NCI-H2196 (cell line): ENCODE measurements around the gene TNNT2.

Experiments
- DNase-seq: peaks from one replicate; lab custom pipeline; 2025; ENCODE audit not compliant: unreplicated experiment; lab: John Stamatoyannopoulos, UW

Gene TNNT2

DNA sequence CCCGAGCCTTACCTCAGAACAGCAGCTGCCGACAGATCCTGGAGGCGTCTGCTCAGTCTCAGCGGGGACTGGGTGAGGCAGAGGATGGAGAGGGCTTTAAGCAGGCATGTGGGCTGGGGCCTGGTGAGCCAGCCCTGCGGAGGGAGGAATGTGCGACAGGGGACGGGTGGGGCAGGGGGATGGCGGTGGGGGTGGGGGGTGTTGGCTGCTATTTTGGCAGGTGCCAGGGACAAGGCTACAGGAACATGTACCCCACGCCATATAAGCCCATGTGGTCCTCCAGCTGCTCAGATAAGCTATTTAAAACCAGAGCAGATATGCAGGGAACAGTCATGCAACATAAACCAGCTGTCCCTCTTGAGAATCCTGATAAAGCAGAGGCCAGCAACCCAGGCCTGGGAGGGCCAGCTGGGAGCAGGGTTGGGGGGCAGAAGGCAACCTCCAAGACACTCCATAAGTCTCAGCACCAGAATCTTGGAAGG lies at the start of gene TNNT2:
TSS of gene TNNT2 (minus strand) at position 70 of the 482 bp plus-strand sequence. CDS start 4,426 bp downstream, outside the sequence.
- no peak for DNase-seq

DNA sequence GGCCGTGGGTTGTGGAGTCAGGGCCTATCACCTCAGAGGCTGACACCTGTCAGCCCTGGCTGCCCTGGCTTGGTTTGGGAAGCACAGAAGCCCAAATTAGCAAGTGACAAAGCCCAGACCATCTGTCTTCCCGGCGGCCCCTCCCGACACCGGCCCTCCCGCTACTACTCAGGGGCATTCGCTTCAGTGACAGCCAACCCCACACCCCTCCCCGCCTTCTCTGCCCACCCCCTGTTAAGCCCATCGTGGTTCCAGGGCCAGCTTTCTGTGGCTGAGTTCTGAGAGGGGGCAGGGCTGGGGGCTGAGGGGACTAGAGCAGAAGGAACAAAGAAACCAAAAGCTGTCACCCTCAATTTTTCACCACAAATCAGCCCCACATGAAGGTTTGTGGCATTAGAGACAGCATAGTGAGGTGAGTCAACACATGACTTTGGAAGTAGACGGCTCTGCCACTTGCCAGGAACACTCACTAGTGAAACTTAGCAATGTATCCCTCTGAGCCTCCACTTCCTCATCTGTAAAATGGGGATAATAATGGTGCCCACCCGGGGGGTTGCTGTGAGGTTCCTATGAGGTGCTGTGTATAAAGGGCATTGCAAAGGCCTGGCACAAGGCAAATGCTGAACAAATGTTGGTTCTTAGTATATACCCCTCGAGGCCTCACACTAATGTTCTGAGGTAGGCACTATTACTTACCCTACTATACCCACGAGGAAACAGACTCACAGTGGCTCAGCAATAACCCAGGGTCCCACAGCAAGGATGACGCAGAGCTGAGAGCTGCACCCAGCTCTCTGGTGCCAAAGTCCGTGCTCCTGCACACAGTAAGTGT lies 49.2 kb upstream of the TNNT2 start:
- no peak for DNase-seq

DNA sequence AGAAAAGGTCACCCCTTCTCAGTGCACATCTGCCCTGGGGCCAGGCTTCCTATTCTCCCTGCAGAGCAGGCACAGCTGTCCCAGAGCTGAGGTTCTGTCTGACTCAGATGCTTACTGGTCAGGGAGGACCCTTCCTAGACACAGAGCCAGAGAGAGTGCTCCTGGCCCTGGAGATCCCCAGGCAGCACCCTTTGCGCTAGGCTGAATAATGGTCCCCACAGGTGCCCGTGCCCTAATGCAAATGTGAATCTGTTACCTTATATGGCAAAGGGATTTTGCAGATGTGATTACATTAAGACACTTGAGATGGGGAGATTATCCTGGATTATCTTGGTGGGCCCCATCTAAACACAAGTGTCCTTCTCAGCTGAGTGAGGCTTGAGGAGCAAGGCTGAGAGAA lies 46.7 kb upstream of the TNNT2 start:
- DNase-seq = no peak

DNA sequence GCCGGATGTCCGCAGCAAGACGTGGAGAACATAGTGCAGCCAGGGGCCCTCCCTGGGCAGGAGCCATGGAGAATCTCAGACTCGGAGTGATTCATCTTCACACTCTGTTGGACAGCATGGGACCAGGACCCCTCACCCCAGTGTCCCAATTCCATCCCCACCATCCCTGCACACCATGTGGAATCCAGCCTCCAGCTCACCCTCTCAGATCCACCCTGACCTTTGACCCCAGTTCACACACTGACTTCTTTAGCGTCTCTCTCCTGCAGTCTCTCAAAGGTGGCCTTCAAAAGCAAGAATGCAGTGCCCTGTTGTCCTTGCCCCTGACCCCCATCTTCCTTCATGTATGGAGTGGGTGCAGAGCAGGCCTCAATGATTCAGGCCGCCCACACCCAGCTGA lies 46.2 kb upstream of the TNNT2 start:
- no peak for DNase-seq

DNA sequence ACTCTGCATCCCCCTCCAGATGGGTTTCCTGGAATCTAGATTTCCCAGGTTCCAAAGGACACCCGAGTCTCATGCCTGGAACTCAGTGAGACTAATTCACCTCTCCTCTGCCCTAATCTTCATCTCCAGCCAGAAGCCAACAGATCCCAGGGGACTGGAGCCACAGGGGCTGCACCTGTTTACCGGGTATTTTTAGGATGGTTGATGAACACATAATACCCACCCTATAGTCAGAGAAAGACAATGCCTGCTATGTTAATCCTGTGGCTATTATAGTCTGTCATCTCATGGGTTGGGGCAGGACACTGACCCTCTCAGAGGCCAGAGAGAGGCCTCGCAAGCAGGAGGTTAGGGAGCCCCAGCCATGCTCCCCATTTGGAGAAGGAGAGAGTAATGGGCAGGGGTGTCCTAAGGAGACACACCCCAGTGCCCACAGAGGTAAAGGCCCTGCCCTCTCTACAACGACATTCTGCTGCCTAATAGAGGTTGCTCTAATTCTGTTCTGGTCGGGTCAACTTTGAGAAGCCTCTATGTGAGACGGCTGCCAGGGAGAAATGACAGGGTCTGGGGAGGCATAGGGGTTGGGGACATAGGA lies 45.1 kb upstream of the TNNT2 start:
- no peak for DNase-seq

DNA sequence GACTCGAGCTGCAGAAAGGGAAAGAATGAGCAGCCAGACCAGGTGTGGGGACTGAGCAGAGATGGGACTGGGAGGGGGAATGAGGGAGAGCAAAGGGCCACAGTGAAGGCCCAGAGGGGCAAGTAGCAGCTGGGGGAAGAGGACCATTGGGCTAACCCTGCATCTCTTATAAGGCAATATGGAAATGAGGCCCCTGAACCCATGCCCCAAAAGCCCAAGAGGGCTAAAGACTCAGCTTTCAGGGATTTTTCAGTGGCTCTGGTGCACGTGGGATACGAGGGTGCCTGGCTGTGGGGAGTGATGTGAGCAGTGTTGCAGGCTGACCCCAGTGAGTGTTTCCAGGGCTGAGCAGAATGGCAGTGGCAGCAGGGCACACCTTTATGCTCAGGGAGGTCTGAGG lies 44.5 kb upstream of the TNNT2 start:
- no peak for DNase-seq

DNA sequence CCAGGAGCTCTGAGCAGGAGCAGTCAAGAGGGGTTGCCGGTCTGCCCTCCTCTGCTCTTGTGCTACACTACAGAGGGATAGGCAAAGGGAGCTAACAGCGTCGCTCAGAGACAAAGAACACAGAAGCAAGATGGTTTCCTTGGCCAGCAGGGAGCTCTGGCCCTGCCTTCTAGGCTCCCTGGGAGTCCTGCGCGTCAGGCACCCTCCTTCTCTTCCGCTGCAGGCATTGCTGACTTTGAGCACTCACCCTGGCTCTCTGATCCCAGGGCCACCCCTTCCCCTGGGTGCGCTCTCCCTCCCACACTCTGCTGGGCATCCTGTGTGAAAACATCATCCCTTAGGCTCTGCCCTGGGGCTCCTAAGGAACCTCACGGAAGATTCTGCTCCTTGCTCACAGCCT lies 43.6 kb upstream of the TNNT2 start:
- no peak for DNase-seq

DNA sequence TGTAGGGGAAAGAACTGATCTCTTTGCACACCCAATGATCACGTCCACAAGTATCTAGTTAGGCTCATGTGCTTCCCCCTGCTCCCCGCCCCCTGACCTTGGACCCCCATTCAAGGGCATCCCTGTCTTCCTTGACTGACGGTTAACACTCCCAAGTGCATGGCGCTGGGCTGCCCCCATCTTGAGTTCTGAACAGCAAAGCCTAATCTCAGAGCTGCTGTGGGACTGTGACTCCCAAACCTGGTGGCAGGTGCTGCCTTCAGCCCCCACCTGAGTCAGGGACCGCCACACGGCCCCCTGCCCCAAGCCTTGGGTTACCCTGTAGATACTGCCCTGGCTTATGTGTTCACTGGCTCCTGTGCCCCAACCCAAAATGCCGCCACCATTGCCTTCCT lies 43.1 kb upstream of the TNNT2 start:
- no peak for DNase-seq

DNA sequence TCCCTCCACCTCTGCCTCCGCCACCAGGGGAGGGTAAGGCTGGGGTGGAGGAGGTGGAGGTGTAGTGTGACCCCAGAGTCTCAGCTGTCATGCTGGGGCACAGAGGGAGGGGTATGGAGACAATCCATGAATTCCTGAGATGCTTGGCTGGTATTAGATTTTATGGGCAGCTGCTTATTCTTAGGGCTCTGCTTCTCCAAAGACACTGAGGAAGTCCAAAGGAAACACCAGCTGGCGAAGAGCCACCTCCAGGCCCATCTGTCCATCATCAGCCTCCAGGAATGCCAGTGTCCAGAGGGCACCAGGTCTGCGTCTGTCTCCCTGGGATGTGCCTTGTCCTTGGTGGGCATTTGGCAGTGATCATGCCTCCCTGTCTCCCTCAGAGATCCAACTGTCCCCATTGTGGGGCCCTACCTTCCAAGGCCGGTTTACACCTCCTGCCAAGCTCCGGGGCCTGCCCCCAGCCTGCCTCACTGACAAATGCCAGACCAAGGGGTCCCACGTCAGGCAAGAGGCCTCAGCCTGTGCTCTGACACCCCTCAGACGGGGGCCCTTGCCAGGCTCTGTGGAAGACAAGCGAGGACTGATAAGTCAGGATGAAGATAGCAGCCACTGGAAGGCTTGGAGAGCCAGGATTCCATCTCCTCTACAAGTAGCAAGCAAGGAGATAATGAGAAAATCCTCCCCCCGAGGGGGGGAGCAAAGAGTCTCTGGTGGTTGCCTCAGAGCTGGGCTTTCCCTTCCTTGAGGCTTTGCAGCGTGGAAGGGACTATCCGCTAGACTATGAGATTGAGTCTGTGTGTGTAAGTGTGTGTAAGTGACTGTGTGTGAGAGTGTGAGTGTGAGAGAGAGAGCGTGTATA lies 42.5 kb upstream of the TNNT2 start:
- no peak for DNase-seq

DNA sequence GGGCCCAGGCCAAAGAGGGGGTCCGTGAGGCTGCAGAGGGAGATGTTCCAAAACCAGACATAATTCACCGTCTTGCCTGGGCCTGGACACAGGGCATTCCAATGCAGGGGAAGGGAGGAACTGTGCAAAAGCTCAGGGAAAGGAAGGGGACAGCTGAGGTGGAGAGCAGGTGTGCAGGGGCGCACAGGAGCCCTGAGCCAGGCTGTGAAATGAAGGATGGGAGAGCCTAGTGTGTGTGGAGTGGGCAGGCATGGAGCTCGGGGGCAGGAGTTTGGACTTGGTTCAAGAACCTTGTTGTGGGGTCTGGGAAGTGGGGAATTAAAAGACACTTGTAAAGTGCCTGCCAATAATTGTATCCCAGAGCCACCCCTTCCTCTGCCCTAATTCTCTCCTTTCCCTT lies 41.8 kb upstream of the TNNT2 start:
- DNase-seq = no peak

DNA sequence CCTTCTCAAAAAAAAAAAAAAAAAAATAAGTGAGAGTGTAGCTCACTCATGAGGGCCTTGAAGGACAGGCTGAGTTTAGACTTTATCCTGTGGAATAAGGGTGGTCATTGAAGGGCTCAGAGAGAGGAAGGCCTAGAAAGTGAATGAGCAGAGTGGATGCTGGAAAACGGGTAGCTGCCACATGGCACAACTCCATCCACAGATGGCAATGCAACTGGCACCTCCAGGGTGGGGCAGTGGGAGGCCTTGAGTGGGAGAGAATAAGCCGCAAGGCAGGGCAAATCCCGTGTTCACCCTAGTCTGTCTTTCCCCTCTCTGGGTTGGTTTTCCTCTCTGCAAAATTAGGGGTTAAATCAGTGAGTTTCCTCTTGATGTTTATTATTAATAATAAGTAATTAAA lies 41.0 kb upstream of the TNNT2 start:
- no peak for DNase-seq

DNA sequence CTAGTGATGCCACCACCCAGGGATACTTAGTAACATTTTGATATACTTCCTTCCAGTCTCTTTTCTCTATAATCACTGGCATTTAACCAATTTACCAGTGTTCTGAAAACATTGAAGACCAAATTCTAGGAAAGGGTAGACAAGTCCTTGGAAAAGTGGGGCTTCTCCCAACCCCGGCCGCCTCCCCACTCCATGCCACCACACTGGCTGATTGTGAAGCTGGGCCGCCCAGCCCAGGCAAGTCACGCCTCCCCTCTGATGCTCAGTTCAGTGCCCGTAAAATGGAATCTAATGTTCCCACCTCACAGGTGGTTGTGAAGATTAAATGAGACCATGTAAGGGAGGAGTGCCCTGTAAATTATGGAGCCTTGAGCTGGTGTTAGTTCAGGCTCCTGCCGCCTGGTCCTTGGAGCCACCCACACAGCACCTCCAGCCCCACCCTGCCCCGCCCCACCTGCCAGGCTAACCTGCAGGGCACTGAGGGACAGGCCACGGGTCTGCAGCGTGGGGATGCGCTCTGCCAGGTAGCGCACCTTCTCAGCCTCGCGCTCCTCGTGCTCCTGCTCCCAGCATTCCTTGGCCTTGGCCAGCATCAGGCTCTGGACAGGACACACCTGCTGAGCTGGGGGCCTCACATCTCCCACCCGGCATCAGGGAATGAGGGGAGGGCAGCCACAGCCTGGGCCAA lies 36.7 kb upstream of the TNNT2 start:
- DNase-seq = no peak

DNA sequence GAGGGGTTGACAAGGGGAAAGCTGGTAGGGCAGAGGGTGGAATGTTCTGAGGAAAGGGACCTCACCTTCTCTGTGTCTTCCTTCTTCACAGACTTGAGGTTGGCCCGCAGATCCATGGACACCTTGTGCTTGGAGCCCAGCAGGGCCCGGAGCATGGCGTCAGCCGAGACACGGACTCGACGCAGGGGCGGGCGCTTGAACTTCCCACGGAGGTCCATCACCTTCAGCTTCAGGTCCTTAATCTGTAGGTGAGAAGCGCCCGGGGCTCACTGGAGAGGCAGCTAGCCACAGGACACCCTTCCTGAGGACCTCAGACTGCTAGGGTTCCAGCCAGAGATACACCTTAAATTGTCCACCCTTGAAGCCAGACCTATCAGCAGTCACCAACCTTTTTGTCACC lies 33.8 kb upstream of the TNNT2 start:
- no peak for DNase-seq

DNA sequence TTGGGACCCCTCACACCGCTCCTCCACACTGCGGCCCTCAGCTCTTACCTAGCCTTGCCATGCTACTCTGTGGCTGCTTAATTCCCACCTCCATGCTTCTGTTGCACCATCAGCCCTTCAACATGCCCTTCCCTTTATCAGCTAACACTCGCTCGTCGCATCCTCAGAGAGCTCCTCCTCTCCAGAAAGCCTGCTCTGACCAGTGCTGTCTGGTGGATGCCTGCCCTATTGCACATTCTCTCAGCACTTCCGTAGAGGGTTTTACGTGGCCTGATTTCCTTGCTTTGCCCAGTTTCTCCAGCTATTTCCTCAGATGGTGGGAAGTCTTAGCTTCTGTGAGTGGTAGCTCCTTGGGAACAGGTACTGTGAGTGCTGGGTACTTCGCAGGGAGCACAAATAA lies 32.0 kb upstream of the TNNT2 start:
- DNase-seq = no peak

DNA sequence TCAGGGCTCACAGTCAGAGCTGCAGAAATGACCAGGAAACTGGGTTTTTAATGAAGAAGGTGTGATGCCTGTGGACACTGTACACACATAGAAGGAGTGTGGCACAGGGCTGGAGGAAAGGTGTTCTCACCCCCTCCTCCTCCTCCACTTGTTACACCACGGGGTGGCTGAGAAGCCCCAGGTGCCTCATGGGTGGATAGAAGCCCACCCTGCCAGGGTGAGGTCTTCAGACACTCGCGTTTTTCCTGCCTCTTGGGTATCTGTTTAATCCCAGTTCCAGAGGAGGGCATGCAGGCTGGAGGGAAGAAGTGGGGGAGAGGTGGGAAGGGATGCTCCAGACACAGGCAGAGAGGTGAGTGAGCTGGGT lies 31.3 kb upstream of the TNNT2 start:
- no peak for DNase-seq

DNA sequence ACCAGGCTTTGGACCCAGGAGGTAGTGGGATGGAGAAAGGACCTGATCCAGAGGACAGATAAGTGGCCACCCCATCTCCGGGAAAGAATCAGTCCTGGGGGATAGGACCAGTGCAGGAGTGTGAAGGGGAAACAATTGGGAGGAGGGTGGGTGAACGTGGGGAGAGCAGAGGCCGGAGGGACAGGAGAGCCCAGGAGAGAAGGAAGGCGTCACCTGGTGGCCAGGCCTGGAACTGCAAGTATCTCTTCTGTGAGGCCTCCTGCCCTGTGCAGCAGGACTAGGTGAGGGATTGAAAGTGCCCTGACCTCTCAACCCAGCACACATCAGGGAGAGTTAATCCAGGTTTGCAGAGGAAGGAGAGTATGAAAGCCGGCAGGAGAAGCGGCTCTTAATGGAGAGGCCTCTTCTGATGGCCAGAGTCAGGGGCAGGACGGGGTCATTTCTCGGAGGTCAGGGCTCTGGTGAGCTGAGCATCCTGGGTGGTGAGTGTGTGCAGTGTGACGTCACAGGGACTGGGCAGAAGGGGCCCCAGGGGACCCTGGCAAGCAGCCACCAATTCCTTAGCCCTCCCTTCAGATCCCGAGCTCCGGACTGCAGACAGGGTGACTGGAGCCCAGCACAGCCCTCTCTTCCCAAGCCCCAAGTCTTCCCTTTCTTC lies 30.8 kb upstream of the TNNT2 start:
- peak; percentile 78 for DNase-seq

DNA sequence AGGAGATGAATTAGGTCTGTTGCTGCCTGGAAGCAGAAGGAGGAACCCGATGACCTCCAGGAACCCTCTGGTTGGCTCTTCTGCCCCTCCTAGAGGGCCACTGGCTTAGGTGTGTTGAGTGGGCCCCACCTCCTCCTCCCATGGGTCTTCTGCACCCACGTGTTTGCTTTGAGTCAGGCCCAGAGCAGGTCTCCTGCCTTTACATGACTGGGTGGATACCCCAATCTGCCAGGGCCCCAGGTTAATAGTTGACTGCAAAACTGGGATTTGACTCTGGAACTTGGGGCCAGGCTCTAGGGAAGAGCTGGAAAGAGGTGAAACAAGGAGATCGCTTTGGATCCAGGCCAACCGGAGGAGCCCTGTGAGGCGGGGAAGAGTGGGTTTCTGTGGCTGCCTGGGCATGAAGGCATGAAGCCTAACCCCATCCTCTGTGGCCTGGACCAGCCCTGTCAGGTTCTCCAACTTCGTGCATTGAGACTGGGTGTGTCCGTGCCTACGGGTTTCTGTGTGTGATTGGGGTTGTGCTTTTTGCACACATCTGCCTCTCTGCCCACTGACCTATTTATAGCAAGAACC lies 29.4 kb upstream of the TNNT2 start:
- DNase-seq = no peak

DNA sequence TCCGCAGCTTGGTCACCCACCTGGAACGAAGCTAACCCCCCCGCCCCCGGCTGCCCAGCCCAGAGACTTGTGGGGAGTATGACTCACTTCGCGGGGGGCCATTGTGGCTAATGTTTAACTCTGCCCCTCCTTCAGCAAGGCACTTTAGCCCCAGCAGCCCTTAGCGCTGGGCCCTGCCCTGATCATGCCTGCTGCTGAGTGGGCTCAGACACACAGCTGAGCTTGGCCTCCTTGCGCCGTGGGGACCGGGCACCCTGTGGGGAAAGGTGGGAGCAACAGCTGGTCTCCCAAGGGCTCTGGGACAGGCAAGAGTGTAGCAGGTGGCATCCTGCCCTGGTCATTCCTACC lies 28.0 kb upstream of the TNNT2 start:
- no peak for DNase-seq

DNA sequence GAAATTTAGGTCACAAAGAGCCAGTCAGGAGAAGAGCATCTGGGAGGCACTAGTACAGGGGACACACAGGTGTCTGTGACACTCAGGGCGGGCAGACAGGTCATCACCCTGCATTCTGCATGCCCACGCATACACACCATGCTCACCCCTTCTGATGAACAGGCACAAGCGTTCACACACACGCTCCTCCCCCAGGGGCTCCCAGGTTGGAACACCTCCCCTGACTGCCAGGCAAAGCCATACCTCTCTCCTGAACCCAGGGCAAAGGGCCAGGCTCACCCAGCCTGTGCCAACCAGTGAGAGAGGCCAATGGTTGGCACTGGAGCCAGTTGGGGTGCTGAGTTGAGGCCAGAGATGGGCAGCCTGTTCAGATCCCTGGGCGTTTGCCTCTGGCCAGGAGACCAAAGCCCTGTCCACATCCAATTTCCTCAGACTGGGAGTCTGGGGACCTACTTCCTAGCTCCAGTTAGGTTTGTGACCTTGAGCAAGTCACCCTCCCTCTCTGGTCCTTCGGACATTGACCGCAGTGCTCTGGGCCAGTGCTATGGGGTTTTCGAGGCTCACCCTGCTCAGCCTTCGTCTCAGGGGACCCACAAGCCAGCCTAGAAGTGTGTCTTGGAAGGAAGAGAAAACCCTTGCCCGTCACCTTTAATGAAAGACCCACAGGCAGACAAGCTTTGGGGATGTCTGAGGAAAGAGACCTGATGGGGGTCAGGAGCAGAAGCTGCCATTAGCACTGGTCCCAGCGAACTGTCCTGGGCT lies 27.4 kb upstream of the TNNT2 start:
- no peak for DNase-seq

DNA sequence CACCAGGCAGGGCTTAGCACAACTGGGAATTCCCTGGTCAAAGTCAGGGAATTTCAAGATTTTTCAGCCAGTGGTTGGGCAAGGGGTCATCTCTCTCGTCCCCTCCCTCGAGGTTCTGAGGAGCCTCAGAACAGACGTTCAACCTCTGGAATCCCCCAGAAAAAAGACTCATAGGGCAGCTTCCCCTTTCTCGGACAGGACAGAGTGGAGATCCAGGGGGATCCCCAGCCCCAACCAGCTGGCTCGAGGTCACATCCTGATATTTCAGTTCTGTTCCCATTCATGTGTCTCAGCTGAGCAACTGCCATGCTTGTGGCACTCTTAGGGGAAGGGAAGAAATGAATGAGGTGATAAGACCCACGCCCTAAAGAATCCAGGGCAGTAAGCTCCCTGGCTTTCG lies 26.6 kb upstream of the TNNT2 start:
- no peak for DNase-seq
